Measurements from ENCODE around the gene FGB.

FGB gene

GRCh38 chr4:154578919-154579318, 16.1 kb downstream of the FGB start:
- H3K4me3 ChIP-seq (ENCODE audit: low read depth, low read length) = no peak overlapping the region
- no peak for TF ChIP-seq CTCF (IDR thresholded peaks at IDR 0.05; ENCODE audit: low read depth, low read length)

GRCh38 chr4:154579927-154580326, 17.1 kb downstream of the FGB start:
- no peak overlapping the region for H3K4me3 ChIP-seq (ENCODE audit: low read depth, low read length)
- no peak for TF ChIP-seq CTCF (IDR thresholded peaks at IDR 0.05; ENCODE audit: low read depth, low read length)

- no peak for TF ChIP-seq CTCF (IDR thresholded peaks at IDR 0.05; ENCODE audit: low read depth, low read length)
Measured at GRCh38 chr4:154582723-154583122, 19.9 kb downstream of the FGB start.

GRCh38 chr4:154583230-154583629, 20.4 kb downstream of the FGB start:
- TF ChIP-seq CTCF (IDR thresholded peaks at IDR 0.05; ENCODE audit: low read depth, low read length) = no peak
- no peak overlapping the region for H3K4me3 ChIP-seq (ENCODE audit: low read depth, low read length)

More at GRCh38 chr4:154582723-154583122, 19.9 kb downstream of the FGB start:
- H3K4me3 ChIP-seq (ENCODE audit: low read depth, low read length) = no peak overlapping the region

- TF ChIP-seq CTCF (IDR thresholded peaks at IDR 0.05; ENCODE audit: low read depth, low read length) = no peak
- no peak overlapping the region for H3K4me3 ChIP-seq (ENCODE audit: low read depth, low read length)
Measured at GRCh38 chr4:154583677-154584076, 20.9 kb downstream of the FGB start.

- TF ChIP-seq CTCF (IDR thresholded peaks at IDR 0.05; ENCODE audit: low read depth, low read length) = no peak
Measured at GRCh38 chr4:154584259-154584658, 21.4 kb downstream of the FGB start.

GRCh38 chr4:154585369-154586018, 22.7 kb downstream of the FGB start:
- TF ChIP-seq CTCF (IDR thresholded peaks at IDR 0.05; ENCODE audit: low read depth, low read length) = no peak
- H3K4me3 ChIP-seq (ENCODE audit: low read depth, low read length) = no peak overlapping the region

More at GRCh38 chr4:154584259-154584658, 21.4 kb downstream of the FGB start:
- H3K4me3 ChIP-seq (ENCODE audit: low read depth, low read length) = no peak overlapping the region

Measured in WI38 (cell line).